Central memory CD4-positive, alpha-beta T cell (primary cell): ENCODE measurements around the gene PITPNM1.
A peak's percentile ranks its signal among the peaks of the same experiment; 100 is the strongest.
"Not testable (repeated sequence)": the region's sequence is repeated elsewhere in the genome, so short reads cannot be mapped to it uniquely, and the experiment has no call there.

Experiments used
- DNase-seq: peaks from one replicate; pipeline ENCODE4 v3.0.0; 2022
- total RNA-seq, 3 experiments: gene quantifications; one replicate each; lab custom pipeline; 2026; lab: John Stamatoyannopoulos, UW

Gene PITPNM1
- total RNA-seq = 122 to 149 (median 128) reads per million in 3 experiments

DNA sequence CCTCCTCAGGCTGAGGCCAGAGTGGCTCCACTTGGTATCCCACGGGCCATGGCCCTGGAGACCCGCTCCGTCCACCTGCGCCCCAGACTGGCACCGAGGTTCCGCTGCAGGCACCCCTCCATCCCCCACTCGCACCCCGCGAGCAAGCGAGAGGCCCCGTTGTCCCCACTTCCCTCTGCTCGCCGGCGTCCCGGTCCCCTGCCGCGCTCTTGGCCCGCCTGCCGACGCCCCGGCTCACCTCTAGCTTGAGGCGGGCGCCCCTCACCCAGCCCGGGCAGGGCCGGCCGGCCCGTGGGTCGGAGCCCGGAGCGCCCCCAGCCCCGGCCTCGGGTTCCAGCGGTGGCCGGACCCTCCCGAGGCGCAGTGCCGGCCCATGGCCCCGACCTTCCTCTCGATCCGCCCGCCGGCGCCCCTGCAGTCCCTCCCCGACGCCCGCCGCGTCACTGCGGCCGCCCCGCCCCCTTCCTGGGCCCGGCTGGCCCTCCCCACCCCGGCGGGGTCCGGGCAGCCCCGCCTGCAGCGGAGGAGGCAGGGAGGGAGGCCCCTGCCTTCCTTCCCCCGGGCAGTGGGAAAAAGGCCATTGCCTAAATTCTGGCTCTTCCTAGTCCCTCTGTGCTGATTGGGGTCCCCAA is at the start of gene PITPNM1:
Gene PITPNM1, minus strand, starts transcription at position 414 of the 632 bp plus-strand sequence. CDS start 1,183 bp downstream, outside the sequence.
- peak; percentile 69 for DNase-seq

- not testable (repeated sequence) for DNase-seq
Measured at GRCh38 chr11:67551697-67552096, 46.5 kb upstream of the PITPNM1 start.

- no peak for DNase-seq
Measured at GRCh38 chr11:67551127-67551526, 46.0 kb upstream of the PITPNM1 start.

DNA sequence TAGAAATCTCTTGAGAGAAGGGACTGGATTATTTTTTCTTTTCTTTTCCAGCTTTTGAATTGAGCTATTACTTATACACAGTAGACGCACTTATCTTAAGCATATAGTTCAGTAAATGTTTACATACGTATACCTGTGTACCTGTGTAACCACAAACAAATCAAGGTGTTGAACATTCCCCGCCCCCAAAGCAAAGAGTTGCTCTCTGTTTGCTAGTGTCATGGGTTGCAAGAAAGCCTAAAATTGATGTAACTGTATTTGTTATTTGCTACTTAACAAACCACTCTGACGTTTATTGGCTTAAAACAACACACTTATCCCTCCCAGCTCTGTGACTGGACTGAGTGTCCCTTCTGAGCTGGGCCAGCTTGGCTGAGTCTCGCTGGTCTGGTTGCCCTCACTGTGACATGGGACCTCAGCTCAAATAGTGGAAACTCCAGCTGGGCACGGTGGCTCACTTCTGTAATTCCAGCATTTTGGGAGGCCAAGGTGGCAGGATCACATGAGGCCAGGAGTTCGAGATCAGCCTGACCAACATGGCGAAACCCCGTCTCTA is 43.5 kb upstream of the PITPNM1 start:
- DNase-seq = no peak

DNA sequence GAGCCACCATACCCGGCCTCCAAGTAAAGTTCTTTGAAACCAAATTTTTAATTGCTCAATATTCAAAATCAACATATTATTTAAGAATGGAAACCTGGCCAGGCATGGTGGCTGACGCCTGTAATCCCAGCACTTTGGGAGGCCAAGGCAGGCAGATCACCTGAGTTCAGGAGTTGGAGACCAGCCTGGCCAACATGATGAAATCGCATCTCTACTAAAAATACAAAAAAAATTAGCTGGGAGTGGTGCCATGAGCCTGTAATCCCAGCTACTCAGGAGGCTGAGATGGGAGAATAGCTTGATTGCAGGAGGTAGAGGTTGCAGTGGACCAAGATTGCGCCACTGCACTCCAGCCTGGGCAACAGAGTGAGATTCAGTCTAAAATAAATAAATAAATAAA is 42.9 kb upstream of the PITPNM1 start:
- DNase-seq = not testable (repeated sequence)

- DNase-seq = no peak
Measured at GRCh38 chr11:67545280-67545679, 40.1 kb upstream of the PITPNM1 start.

- DNase-seq = no peak
Measured at GRCh38 chr11:67544616-67545242, 39.6 kb upstream of the PITPNM1 start.

DNA sequence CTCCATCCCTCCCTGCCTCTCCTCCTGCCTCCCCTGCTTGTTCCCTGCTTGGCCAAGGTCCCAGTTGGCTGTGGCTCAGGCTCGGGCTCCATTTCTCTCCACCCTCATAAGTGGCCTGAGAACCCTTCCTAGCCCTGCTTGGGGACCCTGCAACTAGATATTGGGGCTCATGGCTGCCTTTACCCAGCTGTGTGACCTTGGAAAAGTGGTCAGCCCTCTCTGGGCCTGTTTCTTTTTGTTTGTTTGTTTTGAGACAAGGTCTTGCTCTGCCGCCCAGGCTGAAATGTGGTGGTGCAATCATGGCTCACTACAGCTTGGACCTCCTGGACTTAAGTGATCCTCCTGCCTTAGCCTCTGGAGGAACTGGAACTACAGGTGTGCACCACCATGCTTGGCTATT is 38.4 kb upstream of the PITPNM1 start:
- DNase-seq = no peak

- no peak for DNase-seq
Measured at GRCh38 chr11:67542971-67543370, 37.8 kb upstream of the PITPNM1 start.

DNA sequence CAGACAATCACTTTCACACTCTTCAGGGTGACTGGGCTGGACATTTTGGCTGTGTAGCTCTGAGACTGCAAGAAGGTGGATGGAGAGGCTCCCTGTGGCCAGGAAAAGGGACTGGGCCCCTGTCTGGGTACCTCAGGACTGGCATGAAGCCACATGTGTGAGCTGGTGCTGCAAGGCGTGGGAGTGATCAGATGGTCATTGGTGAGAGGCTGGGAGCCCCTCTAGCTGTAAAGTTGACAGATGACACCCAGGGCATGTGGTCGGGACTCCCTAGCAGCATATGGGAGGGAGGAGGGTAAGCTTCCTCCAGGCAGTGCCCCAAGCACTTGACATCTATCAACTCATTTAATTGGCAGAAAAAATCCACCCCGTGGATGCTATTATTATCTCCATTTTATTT is 37.0 kb upstream of the PITPNM1 start:
- no peak for DNase-seq

DNA sequence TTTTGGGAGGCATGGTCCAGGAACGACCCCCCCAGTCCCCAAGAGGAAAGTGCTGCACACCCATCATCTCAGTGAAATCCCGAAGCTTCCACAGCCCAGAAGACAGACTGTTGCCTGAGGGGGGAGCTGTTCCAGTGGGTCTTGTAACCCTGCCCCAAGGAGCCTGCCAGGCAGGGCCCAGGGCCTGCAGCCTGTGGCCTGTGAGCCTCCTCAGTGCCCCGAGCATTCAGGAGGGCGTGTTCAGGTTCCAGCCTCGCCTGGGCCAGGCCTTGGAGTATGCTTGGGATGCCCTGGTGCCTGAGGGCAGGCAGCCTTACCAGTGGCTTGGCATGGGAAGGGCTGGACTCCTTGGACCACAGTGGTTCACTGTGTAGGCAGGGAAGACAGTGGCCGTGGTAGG is 36.0 kb upstream of the PITPNM1 start:
- DNase-seq = no peak

DNA sequence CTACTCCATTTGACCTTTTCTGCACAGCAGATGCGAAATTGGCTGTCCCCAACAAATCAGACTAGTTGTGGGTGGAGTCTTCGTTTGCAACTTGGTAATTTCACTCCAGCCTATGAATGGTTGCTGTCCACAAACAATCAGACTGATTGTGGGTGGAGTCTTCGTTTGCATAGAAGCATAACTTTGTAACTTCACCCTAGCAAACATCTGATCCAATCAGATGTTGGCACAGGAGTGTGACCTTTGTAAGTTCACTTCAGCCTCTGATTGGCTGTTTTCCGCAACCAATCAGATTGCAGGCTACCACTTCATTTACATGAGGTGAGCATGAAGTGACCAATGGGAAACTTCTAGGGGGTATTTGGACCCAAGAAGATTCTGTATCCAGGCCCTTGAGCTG is 34.4 kb upstream of the PITPNM1 start:
- DNase-seq = no peak

DNA sequence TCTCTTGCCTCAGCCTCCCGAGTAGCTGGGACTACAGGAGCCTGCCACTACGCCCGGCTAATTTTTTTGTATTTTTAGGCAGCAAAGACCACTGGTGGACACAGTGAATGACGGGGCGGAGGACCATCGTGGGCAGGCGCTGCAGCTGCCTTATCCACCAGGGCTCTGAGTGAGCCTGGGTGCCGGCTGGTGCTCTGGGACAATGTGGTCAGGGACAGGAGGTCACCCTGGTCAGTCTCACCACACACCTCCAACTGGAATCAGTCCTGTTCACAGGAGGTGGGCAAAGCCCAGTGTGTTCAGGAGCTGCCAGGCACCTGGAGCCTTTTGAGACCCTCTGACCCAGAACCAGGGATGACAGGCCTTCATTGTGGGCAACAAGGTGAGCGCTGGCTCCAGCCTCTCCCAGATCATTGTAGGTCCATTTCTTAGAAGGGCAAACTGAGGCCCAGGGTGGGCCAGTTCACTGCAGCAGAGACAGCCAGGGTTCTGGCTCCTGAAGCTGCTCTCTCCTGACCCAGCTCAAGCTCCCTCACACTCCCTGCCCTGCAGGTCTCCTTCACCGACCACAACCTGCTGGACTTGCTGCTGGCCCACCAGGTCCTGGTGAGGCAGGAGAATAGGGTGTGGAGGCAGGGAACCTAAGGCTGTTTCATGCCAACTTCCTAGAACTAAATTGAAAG is 33.8 kb upstream of the PITPNM1 start:
- no peak for DNase-seq

GRCh38 chr11:67538306-67538705 is 33.1 kb upstream of the PITPNM1 start:
- DNase-seq = no peak

GRCh38 chr11:67535561-67535960 is 30.4 kb upstream of the PITPNM1 start:
- no peak for DNase-seq

- DNase-seq = no peak
Measured at GRCh38 chr11:67534070-67534679, 29.0 kb upstream of the PITPNM1 start.

DNA sequence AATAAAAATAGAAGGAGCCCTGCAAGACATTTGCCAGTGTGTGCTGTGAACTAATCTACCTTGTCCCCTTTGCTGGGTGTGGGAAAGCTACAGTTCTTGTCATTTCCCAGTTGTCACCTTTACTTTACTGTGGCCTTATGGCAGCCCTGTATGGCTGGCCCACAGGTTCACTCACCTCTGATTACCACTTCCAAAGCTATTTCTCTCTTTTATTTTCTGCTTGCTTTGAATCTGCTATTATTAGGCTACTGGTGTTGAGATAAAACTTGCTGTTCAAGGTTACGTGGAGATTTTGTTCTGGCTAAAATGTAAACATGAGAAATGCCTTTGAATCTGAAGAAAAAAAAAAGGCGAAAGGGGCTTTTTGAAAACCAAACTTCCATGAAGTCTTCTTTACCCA is 27.7 kb upstream of the PITPNM1 start:
- no peak for DNase-seq

GRCh38 chr11:67530282-67530592 is 25.1 kb upstream of the PITPNM1 start:
- no peak for DNase-seq

- no peak for DNase-seq
Measured at GRCh38 chr11:67528376-67528775, 23.2 kb upstream of the PITPNM1 start.

DNA sequence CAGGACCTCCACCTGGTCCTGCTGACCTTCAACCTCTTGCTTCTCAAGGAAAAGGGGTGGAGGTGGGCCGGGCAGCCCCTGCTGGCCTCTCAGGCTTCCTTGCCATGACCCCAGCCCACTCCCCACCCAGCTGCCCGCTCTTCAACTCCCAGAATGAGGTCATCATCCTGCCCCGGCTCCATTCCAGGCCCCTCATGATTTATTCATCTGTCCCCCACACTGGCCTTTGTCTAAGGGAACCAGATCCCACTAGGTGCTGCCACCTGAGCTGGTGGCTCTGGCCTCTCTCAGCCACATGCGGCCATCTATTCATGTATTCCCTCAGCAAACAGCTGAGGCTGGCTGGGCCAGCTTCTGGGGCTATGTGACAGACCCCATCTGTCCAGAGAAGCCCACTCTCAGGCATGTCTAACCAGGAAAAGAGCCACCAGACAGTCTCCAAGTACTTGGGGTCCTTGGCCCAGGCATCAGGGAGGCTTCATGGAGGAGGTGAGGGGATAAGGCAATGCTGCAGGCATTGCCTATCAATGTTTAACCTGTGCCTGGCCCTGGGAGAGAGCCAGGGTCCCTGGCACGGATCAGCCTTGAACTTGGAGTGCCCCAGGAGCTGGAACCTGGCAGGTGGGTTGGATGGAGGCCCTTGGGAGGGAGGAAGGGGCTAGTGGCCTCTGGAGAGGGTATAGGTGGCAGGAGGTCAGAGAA is 20.3 kb upstream of the PITPNM1 start:
- DNase-seq = no peak

GRCh38 chr11:67524480-67524808 is 19.3 kb upstream of the PITPNM1 start:
- no peak for DNase-seq

DNA sequence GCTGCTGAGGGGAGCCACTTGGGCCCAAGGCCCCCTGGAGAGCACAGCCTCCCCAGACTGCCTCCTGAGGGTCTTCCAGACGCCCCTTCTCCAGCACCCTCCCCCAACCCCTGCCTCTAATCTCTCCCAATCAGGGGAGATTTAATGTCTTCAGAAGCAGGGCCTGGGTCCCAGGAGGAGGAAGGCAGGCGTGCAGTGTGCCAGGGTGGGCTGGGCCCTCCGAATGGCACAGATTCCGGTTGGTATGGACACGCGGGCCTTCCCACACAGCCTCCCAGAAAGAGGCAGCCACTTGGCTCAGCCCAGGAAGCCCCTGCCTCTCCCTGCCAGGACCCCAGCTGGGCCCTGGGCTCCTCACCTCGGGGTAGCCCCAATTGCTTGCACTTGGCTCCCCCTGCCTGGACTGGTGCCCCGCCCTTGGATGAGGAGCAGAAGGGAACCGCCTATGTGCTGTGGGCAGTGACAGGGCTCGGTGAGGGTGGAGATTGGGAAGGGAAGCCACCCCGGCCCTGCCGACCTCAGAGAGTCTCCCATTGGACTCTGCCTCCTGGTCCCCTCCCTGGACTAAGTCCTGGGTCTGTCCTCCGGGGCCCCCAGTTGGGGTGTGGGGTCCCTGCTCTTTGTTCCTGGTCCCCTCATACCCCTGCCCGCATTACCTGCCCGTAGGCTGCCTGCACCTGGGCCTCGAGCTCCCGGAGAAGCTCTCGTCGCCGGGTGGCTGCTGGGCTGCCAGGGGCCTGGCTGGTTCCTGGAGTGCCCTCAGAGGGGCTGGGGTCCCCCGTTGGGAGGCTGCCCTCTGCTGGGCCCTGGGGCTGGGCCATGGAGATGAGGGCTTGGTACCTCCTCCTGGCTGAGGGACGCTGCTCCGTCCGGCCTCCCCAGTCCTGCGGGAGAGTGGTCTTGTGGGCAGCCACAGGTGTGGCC is 18.7 kb upstream of the PITPNM1 start:
- no peak for DNase-seq
